H1 (cell line): Measurements from ENCODE around the gene ANGPTL2. TPM values are rescaled to one million over a fixed set of nuclear protein-coding genes. Genes with fewer than 3 reads are reported as not detected.

Experiments used
- CTCF ChIA-PET: fragments of 300-600 bp; sonication (Branson Sonifier 250); formaldehyde crosslinking; loops from one replicate; lab custom pipeline; 2021; ENCODE audit not compliant: partially characterized antibody; lab: Charles Lee
- POLR2A ChIA-PET: fragments of 300-600 bp; sonication (Branson Sonifier 250); formaldehyde crosslinking; loops from one replicate; lab custom pipeline; 2021; ENCODE audit warnings: inconsistent platforms; ENCODE audit not compliant: partially characterized antibody; lab: Charles Lee
- DNase-seq, 2 experiments: peaks; one replicate each; pipeline versions ENCODE4 v3.0.0 to v3.0.0-alpha.2; 2010 to 2022; ENCODE audit warnings: low spot score in 2 of 2, low read depth in 1 of 2, mixed read lengths in 1 of 2
- FAIRE-seq: peaks from 2 replicates; lab custom pipeline; 2011; peaks lifted over from hg19 to GRCh38; lab: Jason Lieb, UNC
- H2AFZ ChIP-seq: 2 replicates; pipeline ENCODE4 v1.8.1; 2012; ENCODE audit warnings: low read length, inconsistent platforms
- H2AK5ac ChIP-seq: 2 replicates; pipeline ENCODE4 v1.6.1; 2013; ENCODE audit warnings: low read depth, low read length
- H2BK120ac ChIP-seq: replicated peaks from 2 replicates; pipeline ENCODE3; 2013; ENCODE audit warnings: low read depth, low read length, inconsistent platforms
- H2BK12ac ChIP-seq: 2 replicates; pipeline ENCODE4 v1.6.1; 2013; ENCODE audit warnings: low read depth, low read length
- H2BK15ac ChIP-seq: 2 replicates; pipeline ENCODE4 v1.6.1; 2013; ENCODE audit warnings: low read length
- H2BK20ac ChIP-seq: 2 replicates; pipeline ENCODE4 v1.6.1; 2013; ENCODE audit warnings: low read length
- H2BK5ac ChIP-seq: 2 replicates; pipeline ENCODE4 v1.6.1; 2013; ENCODE audit warnings: low read depth, low read length
- H3K14ac ChIP-seq: 2 replicates; pipeline ENCODE4 v1.6.1; 2013; ENCODE audit warnings: inconsistent platforms; ENCODE audit not compliant: insufficient read length
- H3K18ac ChIP-seq: 2 replicates; pipeline ENCODE4 v1.6.1; 2013; ENCODE audit warnings: low read length; ENCODE audit errors: extremely low read depth
- H3K23ac ChIP-seq: 2 replicates; pipeline ENCODE4 v1.6.1; 2013; ENCODE audit warnings: inconsistent platforms; ENCODE audit not compliant: insufficient read length
- H3K23me2 ChIP-seq: 2 replicates; pipeline ENCODE4 v1.6.1; 2013; ENCODE audit warnings: low read depth, low read length
- H3K27ac ChIP-seq: 2 replicates; pipeline ENCODE4 v1.6.1; 2011; ENCODE audit warnings: low read depth, low read length, inconsistent platforms
- H3K27me3 ChIP-seq, 4 experiments: replicated peaks in 1 of 4; 1 replicate in 1 of 4; 2 replicates in 3 of 4; pipeline versions ENCODE4 v1.6.1 to v1.8.1; 2011 to 2013; ENCODE audit warnings: low read length in 3 of 4, mild to moderate bottlenecking in 3 of 4, inconsistent platforms in 2 of 4, mixed read lengths in 2 of 4, moderate library complexity in 1 of 4; ENCODE audit not compliant: control insufficient read depth in 3 of 4, insufficient read depth in 3 of 4; ENCODE audit errors: extremely low read depth in 1 of 4
- H3K36me3 ChIP-seq, 4 experiments: 2 replicates each; pipeline versions ENCODE4 v1.6.1 to v1.8.1; 2011 to 2013; ENCODE audit warnings: mild to moderate bottlenecking in 4 of 4, low read length in 3 of 4, moderate library complexity in 2 of 4, control low read depth in 1 of 4, inconsistent platforms in 1 of 4; ENCODE audit not compliant: insufficient read depth in 4 of 4, control insufficient read depth in 2 of 4
- H3K4ac ChIP-seq: replicated peaks from 2 replicates; pipeline ENCODE3; 2013; ENCODE audit warnings: low read length, low read depth, mixed read lengths, inconsistent platforms; ENCODE audit not compliant: insufficient read length
- H3K4me1 ChIP-seq, 4 experiments: replicated peaks in 1 of 4; 1 replicate in 1 of 4; 2 replicates in 3 of 4; pipeline versions ENCODE4 v1.6.1 to v1.8.1; 2011 to 2013; ENCODE audit warnings: low read length in 3 of 4, inconsistent platforms in 2 of 4, mixed read lengths in 1 of 4; ENCODE audit not compliant: insufficient read depth in 4 of 4, control insufficient read depth in 3 of 4
- H3K4me2 ChIP-seq, 2 experiments: 2 replicates each; pipeline versions ENCODE4 v1.6.1 to v1.8.1; 2011 to 2013; ENCODE audit warnings: low read depth in 2 of 2, low read length in 2 of 2, control low read depth in 1 of 2, inconsistent platforms in 1 of 2, mild to moderate bottlenecking in 1 of 2; ENCODE audit not compliant: insufficient read depth in 1 of 2
- H3K4me3 ChIP-seq, 4 experiments: fragments of 200-600, 300-600 bp in 1 of 4; sonication (generic), shearing (Covaris generic), sonication (Bioruptor Twin) in 1 of 4; 2 replicates each; pipeline versions ENCODE4 v1.5.1 to v1.8.1; 2011 to 2016; ENCODE audit warnings: low read length in 4 of 4, low read depth in 3 of 4, control low read depth in 2 of 4, inconsistent platforms in 2 of 4, mild to moderate bottlenecking in 2 of 4, mixed read lengths in 1 of 4, moderate library complexity in 1 of 4; ENCODE audit not compliant: insufficient read depth in 2 of 4; ENCODE audit errors: extremely low read depth in 1 of 4
- H3K56ac ChIP-seq: replicated peaks from 2 replicates; pipeline ENCODE3; 2013; ENCODE audit warnings: low read depth, mild to moderate bottlenecking, mixed read lengths, low read length, inconsistent platforms; ENCODE audit not compliant: insufficient read length
- H3K79me1 ChIP-seq: 2 replicates; pipeline ENCODE4 v1.6.1; 2013; ENCODE audit warnings: low read depth, low read length, control low read depth
- H3K79me2 ChIP-seq, 2 experiments: 2 replicates each; pipeline versions ENCODE4 v1.6.1 to v1.8.1; 2012 to 2013; ENCODE audit warnings: low read length in 2 of 2, mild to moderate bottlenecking in 2 of 2, inconsistent platforms in 1 of 2; ENCODE audit not compliant: insufficient read depth in 2 of 2, control insufficient read depth in 1 of 2
- H3K9ac ChIP-seq, 4 experiments: replicated peaks in 1 of 4; 1 replicate in 1 of 4; 2 replicates in 3 of 4; pipeline versions ENCODE4 v1.6.1 to v1.8.1; 2011 to 2013; ENCODE audit warnings: low read depth in 3 of 4, low read length in 3 of 4, control low read depth in 2 of 4, mild to moderate bottlenecking in 2 of 4, moderate library complexity in 2 of 4, inconsistent platforms in 1 of 4; ENCODE audit errors: extremely low read depth in 1 of 4
- H3K9me3 ChIP-seq, 2 experiments: 2 replicates each; pipeline versions ENCODE4 v1.6.1 to v1.8.1; 2012 to 2013; ENCODE audit warnings: mild to moderate bottlenecking in 2 of 2, moderate library complexity in 2 of 2, control low read depth in 1 of 2, inconsistent platforms in 1 of 2, low read depth in 1 of 2, low read length in 1 of 2, mixed read lengths in 1 of 2; ENCODE audit not compliant: insufficient read depth in 2 of 2
- H4K20me1 ChIP-seq, 2 experiments: replicated peaks in 1 of 2; 2 replicates each; pipeline versions ENCODE3 to v1.8.1; 2011 to 2013; ENCODE audit warnings: inconsistent platforms in 2 of 2, low read length in 2 of 2, mild to moderate bottlenecking in 1 of 2; ENCODE audit not compliant: insufficient read depth in 2 of 2, control insufficient read depth in 1 of 2
- H4K5ac ChIP-seq: 2 replicates; pipeline ENCODE4 v1.6.1; 2013; ENCODE audit warnings: low read length, low read depth, mixed read lengths, inconsistent platforms; ENCODE audit not compliant: insufficient read length
- H4K8ac ChIP-seq: 2 replicates; pipeline ENCODE4 v1.8.0; 2013; ENCODE audit warnings: mild to moderate bottlenecking, moderate library complexity, low read length, inconsistent platforms; ENCODE audit not compliant: insufficient read depth; ENCODE audit errors: extremely low read depth
- H4K91ac ChIP-seq: replicated peaks from 2 replicates; pipeline ENCODE3; 2013; ENCODE audit warnings: low read length, mixed read lengths, inconsistent platforms; ENCODE audit not compliant: insufficient read length
- CREB1 ChIP-seq: IDR thresholded peaks from 2 replicates; pipeline ENCODE4 v1.6.1; 2012; ENCODE audit warnings: inconsistent platforms
- CTCF ChIP-seq, 3 experiments: IDR thresholded peaks; 1 replicate in 2 of 3; 2 replicates in 1 of 3; pipeline versions ENCODE4 v1.5.1 to v1.6.1; 2011; ENCODE audit warnings: low read length in 3 of 3, mild to moderate bottlenecking in 3 of 3, inconsistent platforms in 2 of 3, low read depth in 1 of 3, moderate library complexity in 1 of 3; ENCODE audit not compliant: insufficient read depth in 1 of 3; ENCODE audit errors: control extremely low read depth in 1 of 3
- E2F6 ChIP-seq: IDR thresholded peaks from 2 replicates; pipeline ENCODE4 v1.6.1; 2012; ENCODE audit warnings: inconsistent platforms
- RAD21 ChIP-seq, 2 experiments: IDR thresholded peaks in 1 of 2; conservative IDR thresholded peaks in 1 of 2; 2 replicates each; pipeline ENCODE4 v1.6.1; 2011; ENCODE audit warnings: low read depth in 2 of 2, low read length in 2 of 2, improper control_type of control experiment in 1 of 2, inconsistent platforms in 1 of 2, mild to moderate bottlenecking in 1 of 2, moderate library complexity in 1 of 2
- RBBP5 ChIP-seq: IDR thresholded peaks from 2 replicates; pipeline ENCODE4 v1.7.1; 2012; ENCODE audit warnings: low read depth, mild to moderate bottlenecking, inconsistent platforms, low read length, moderate library complexity, borderline replicate concordance
- RNF2 ChIP-seq: fragments of 200-900, 300-1000 bp; sonication (generic); IDR thresholded peaks from 2 replicates; pipeline ENCODE4 v1.7.1; 2016; ENCODE audit warnings: borderline replicate concordance, low read depth, mild to moderate bottlenecking, antibody characterized with exemption, low read length; ENCODE audit not compliant: poor library complexity, severe bottlenecking; ENCODE audit errors: missing control alignments
- RXRA ChIP-seq: IDR thresholded peaks from 2 replicates; pipeline ENCODE4 v1.6.1; 2011; ENCODE audit warnings: low read depth, mild to moderate bottlenecking, low read length, moderate library complexity; ENCODE audit not compliant: insufficient read depth
- SP1 ChIP-seq: IDR thresholded peaks from 2 replicates; pipeline ENCODE4 v1.6.1; 2011; ENCODE audit warnings: low read depth, low read length
- SUZ12 ChIP-seq: fragments of 200-600 bp; sonication (generic); IDR thresholded peaks from 2 replicates; pipeline ENCODE4 v1.6.1; 2012; ENCODE audit warnings: mild to moderate bottlenecking, inconsistent platforms, low read length, moderate library complexity, mixed read lengths
- WGBS, 2 experiments: shearing (Covaris generic) in 1 of 2; methylation state at CpG; one replicate each; pipeline versions ENCODE4 v1.1.6 to v1.1.7; 2013 to 2015; ENCODE audit warnings: low lambda C conversion rate in 2 of 2, mixed read lengths in 2 of 2, inconsistent platforms in 1 of 2, low coverage in 1 of 2, missing lambda C conversion rate in 1 of 2; ENCODE audit not compliant: insufficient replicate concordance in 2 of 2, insufficient coverage in 1 of 2, insufficient read length in 1 of 2; ENCODE audit errors: extremely low coverage in 1 of 2, missing lambda C conversion rate in 1 of 2; 5-methylcytosine and 5-hydroxymethylcytosine counted together
- polyA plus RNA-seq, 7 experiments: library from polyadenylated mRNA; depleted of rRNA in 3 of 7; stranded (reverse) in 5 of 7; unstranded in 2 of 7; fragments of >200 nt in 5 of 7; fragments of 200-250 nt in 2 of 7; gene quantifications; 1 replicate in 5 of 7; 2 replicates in 1 of 7; 4 replicates in 1 of 7; pipeline versions ENCODE4 v1.2.1 to v1.2.3, GENCODE V29; 2011 to 2013; ENCODE audit warnings: missing spikeins in 2 of 7, mixed read lengths in 2 of 7
- total RNA-seq: library from RNA; stranded (reverse); fragmentation: NEBNext Ultra II Directional; extraction: Animal tissue kit (Norgen Biotek cat#: 25700); gene quantifications from 2 replicates; pipeline ENCODE4 v1.2.1, GENCODE V29; 2021

ANGPTL2 gene
- total and polyA plus RNA-seq, 2 of the 8 experiments (the other 6 are each of a cell fraction or from before 2014, with no cell fraction given) = 9.0 to 10.6 TPM

- Histone ChIP-seq H3K56ac (no peak overlapping the region), H3K36me3 (no peaks in the 10 kb centered on the region), H4K91ac (no peak overlapping the region), H3K23me2 (no peaks in the 10 kb centered on the region), H2BK120ac (no peak overlapping the region), H3K14ac (no peak overlapping the region), H2BK12ac (no peak overlapping the region), H4K8ac (no peak overlapping the region), H3K4me3 (no peak overlapping the region), H4K20me1 (no peaks in the 10 kb centered on the region), H3K27ac (no peak overlapping the region), H3K4me1 (peaks cover 0 to 5% (median 2%) of the 10 kb centered on the region in 4 experiments; a peak in 5 of 7 replicates), H2AK5ac (no peak overlapping the region), H3K27me3 (no peaks in the 10 kb centered on the region), H3K9ac (no peak overlapping the region), H2AFZ (no peak overlapping the region), H2BK15ac (no peak overlapping the region), H3K4ac (no peak overlapping the region), H3K79me1 (no peaks in the 10 kb centered on the region), H3K18ac (no peak overlapping the region), H3K4me2 (no peak overlapping the region), H2BK20ac (no peak overlapping the region), H3K23ac (no peak overlapping the region), H3K79me2 (no peaks in the 10 kb centered on the region), H2BK5ac (no peak overlapping the region), H4K5ac (no peak overlapping the region), H3K9me3 (no peaks in the 10 kb centered on the region)
- TF ChIP-seq CTCF (IDR thresholded peaks at IDR 0.05; ENCODE audit: control extremely low read depth in 1 of 3, insufficient read depth in 1 of 3, low read depth in 1 of 3, low read length in 3 of 3) = no peak
- no peak for TF ChIP-seq SUZ12
- TF ChIP-seq CREB1 = no peak
- no peak for TF ChIP-seq RAD21 (IDR thresholded peaks at IDR 0.05 in 1 of 2, conservative IDR thresholded peaks at IDR 0.05 in 1 of 2; ENCODE audit: low read depth in 2 of 2, low read length in 2 of 2)
- TF ChIP-seq RNF2 = no peak
- TF ChIP-seq E2F6 = no peak
- TF ChIP-seq RBBP5 = no peak
- no peak for TF ChIP-seq SP1
- TF ChIP-seq RXRA = no peak
- DNase-seq = no peak
- 93% methylated on average over 2 of the region's 2 CpGs; no CpG with 5 or more reads in 1 of the 2 experiments for WGBS, 2 experiments
- no peak for FAIRE-seq
- CTCF ChIA-PET = interaction anchor here (0.6 to 2.2 kb wide), 8 partner anchors 12 to 212 kb away, joined by 3 to 7 read pairs (median 4); no protein-coding TSS in a partner anchor
- POLR2A ChIA-PET = no interaction called here
Observed at GRCh38 chr9:127147251-127147650, 24.8 kb upstream of the ANGPTL2 start.
